Left ventricle myocardium inferior (tissue), 1 donor: ENCODE results near the gene AARS1. TPM values are rescaled to one million over a fixed set of nuclear protein-coding genes. Genes with fewer than 3 reads are reported as not detected.

Source experiments
- DNase-seq: peaks from one replicate; pipeline ENCODE4 v3.0.0-alpha.2; 2020
- H3K27ac ChIP-seq: fragments of 200-600 bp; replicated peaks from 2 replicates; pipeline ENCODE4 v1.8.0; 2021
- H3K27me3 ChIP-seq: fragments of 200-600 bp; 2 replicates; pipeline ENCODE4 v1.8.0; 2021; ENCODE audit warnings: low read depth
- H3K36me3 ChIP-seq: fragments of 200-600 bp; 2 replicates; pipeline ENCODE4 v1.8.0; 2021
- H3K4me1 ChIP-seq: fragments of 200-600 bp; 2 replicates; pipeline ENCODE4 v1.8.0; 2021
- H3K4me3 ChIP-seq: fragments of 200-600 bp; 2 replicates; pipeline ENCODE4 v1.8.0; 2021; ENCODE audit warnings: mild to moderate bottlenecking, moderate library complexity
- H3K9me3 ChIP-seq: fragments of 200-600 bp; replicated peaks from 2 replicates; pipeline ENCODE4 v1.8.0; 2021
- intact Hi-C: fragments of 100-400 bp; cut with micrococcal nuclease; formaldehyde crosslinking; loops from one replicate; pipeline ENCODE4 v1.11.0; 2022
- total RNA-seq: library from RNA; stranded (reverse); fragmentation: NEBNext Ultra II Directional; extraction: Animal tissue kit (Norgen Biotek cat#: 25700); gene quantifications from one replicate; pipeline ENCODE4 v1.2.1, GENCODE V29; 2021
- TF ChIP-seq, protein P1 (sequence below): fragments of 200-600 bp; IDR thresholded peaks from 2 replicates; pipeline ENCODE4 v1.8.0; 2021; ENCODE audit warnings: antibody characterized with exemption, mild to moderate bottlenecking, borderline replicate concordance
- donor health status: DM: no; HTN: yes; CAD: no; lungs with severe emphysema.

The AARS1 gene
- total RNA-seq, 1 donor from 2014 or later, result 61.0 TPM

DNA sequence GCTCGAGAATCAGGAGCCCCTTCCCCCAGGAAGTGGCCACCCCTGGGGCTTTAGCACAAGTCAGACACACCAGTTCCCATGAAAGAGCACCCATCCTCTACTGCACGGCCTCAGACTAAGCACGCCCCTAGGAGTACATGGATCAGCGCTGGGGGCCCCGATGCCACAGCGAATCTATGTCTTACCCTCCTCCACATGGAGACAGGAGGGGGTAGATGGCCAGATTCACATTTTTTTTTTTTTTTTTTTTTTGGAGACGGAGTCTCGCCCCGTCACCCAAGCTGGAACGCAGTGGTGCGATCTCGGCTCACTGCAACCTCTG lies 34.4 kb downstream of the AARS1 start:
- TF ChIP-seq, protein P1, sequence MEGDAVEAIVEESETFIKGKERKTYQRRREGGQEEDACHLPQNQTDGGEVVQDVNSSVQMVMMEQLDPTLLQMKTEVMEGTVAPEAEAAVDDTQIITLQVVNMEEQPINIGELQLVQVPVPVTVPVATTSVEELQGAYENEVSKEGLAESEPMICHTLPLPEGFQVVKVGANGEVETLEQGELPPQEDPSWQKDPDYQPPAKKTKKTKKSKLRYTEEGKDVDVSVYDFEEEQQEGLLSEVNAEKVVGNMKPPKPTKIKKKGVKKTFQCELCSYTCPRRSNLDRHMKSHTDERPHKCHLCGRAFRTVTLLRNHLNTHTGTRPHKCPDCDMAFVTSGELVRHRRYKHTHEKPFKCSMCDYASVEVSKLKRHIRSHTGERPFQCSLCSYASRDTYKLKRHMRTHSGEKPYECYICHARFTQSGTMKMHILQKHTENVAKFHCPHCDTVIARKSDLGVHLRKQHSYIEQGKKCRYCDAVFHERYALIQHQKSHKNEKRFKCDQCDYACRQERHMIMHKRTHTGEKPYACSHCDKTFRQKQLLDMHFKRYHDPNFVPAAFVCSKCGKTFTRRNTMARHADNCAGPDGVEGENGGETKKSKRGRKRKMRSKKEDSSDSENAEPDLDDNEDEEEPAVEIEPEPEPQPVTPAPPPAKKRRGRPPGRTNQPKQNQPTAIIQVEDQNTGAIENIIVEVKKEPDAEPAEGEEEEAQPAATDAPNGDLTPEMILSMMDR, result no peak
- DNase-seq, result no peak
- Histone ChIP-seq H3K27me3 (no peaks in the 10 kb centered on the region), H3K27ac (no peak overlapping the region), H3K9me3 (no peaks in the 10 kb centered on the region), H3K4me3 (no peak overlapping the region), H3K4me1 (peaks cover 23% of the 10 kb centered on the region), H3K36me3 (peaks cover 83% of the 10 kb centered on the region)
- intact Hi-C loops, result no loop called here

DNA sequence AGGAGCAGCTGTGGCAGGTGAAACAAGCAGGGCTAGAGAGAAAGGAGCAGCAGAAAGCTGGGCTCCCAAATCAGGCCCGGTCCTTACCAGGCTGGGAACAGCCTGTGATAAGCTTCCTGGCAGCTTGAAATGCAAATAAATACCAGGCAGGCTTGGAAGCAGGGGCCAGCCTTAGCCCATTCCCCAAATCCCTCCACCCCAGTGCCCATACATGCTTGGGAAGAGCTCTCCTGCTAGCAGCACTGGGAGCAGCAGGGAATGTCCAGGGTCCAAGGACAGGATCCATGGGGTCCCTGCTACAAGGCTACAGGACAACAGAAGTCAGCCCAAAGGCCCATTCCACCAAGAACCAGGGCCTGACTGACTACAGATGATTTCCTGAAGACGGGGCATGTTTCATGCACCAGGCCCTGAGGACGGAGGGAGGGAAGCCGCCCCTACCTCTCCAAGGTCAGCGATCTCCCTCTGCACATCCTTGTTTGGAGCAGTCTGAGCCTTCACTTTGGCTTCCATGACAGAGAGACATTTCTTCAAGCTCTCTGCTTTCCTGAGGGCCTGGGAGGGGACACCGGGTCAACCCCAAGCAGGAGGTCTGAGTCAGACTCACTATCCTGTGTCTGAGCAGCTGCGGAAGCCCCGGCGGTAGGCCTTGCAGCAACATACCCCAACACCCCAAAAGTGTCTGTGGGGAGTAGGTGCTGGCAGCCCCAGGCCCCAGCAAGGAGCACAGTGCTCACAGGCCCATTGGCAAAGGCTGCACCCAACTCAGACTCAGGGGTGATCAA lies 34.9 kb downstream of the AARS1 start:
- H3K36me3 ChIP-seq, result peaks cover 83% of the 10 kb centered on the region
- no peak overlapping the region for H3K4me3 ChIP-seq
- intact Hi-C loops, result no loop called here
- no peaks in the 10 kb centered on the region for H3K9me3 ChIP-seq
- H3K27me3 ChIP-seq, result no peaks in the 10 kb centered on the region
- peaks cover 28% of the 10 kb centered on the region for H3K4me1 ChIP-seq
- TF ChIP-seq, protein P1, result no peak
- H3K27ac ChIP-seq, result no peak overlapping the region
- DNase-seq, result no peak

GRCh38 chr16:70253291-70254106 lies 35.8 kb downstream of the AARS1 start:
- Histone ChIP-seq H3K27ac (no peak overlapping the region), H3K4me1 (peaks cover 34% of the 10 kb centered on the region), H3K36me3 (peaks cover 74% of the 10 kb centered on the region), H3K9me3 (no peaks in the 10 kb centered on the region), H3K4me3 (no peak overlapping the region), H3K27me3 (no peaks in the 10 kb centered on the region)
- TF ChIP-seq, protein P1, result peak; percentile 56
- DNase-seq, result no peak
- intact Hi-C loops, result no loop called here

- DNase-seq, result no peak
- TF ChIP-seq, protein P1, result no peak
- peaks cover 28% of the 10 kb centered on the region for H3K4me1 ChIP-seq
- H3K27me3 ChIP-seq, result no peaks in the 10 kb centered on the region
- peaks cover 64% of the 10 kb centered on the region for H3K36me3 ChIP-seq
- H3K27ac ChIP-seq, result peak overlapping the region; percentile 92
- intact Hi-C loops, result no loop called here
- no peaks in the 10 kb centered on the region for H3K9me3 ChIP-seq
- no peak overlapping the region for H3K4me3 ChIP-seq
These were observed 36.8 kb downstream of the AARS1 start for GRCh38 chr16:70252355-70252988.

DNA sequence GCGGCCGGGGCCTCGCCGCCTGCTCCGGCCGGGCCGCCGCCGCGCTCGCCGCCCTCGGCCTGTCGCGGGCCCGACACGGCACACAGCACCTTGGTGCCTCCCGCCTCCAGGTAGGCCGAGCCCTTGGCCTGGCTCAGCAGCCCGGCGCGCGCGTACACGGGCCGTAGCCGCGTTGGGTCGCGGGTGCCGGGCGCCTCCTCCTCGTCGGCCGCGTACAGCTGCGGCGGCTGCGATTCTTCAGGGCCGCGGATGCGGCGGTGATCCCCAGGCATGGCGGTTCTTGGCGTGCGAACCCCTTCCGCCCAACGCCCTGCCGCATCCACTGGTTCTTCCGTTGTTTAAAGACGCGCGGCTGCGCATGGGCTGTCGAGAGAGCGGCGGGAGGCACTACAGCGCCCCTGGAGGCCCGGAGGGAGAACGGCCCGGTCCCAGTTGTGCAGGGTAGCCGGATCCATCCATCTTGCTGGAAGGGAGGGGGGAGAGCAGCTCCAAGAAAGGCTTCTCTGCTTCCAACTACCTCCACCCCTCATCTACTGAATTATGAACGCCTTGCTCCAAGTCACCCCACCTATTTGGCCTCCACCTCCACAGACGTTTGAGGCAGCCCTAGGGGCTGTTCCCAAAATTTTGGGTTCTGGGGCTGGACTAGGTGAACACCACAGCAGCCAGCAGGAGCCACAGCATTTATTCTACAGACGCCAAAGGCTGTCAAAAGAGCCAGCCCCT lies 37.5 kb downstream of the AARS1 start, which contains the start of gene EXOSC6:
Gene EXOSC6 (minus strand): TSS at position 312 of the 726 bp plus-strand sequence. CDS start 40 bp downstream, at position 272.
- TF ChIP-seq, protein P1, result peak; percentile 95
- Histone ChIP-seq H3K27me3 (no peaks in the 10 kb centered on the region), H3K27ac (peak within 1 kb of the TSS; percentile 92), H3K4me3 (peak within 1 kb of the TSS; percentile 86), H3K36me3 (peaks cover 57% of the 10 kb centered on the region), H3K4me1 (peaks cover 24% of the 10 kb centered on the region), H3K9me3 (no peaks in the 10 kb centered on the region)
- peak; percentile 90 for DNase-seq
- intact Hi-C loops, result no loop called here
